Amniotic epithelial cell (primary cell): Measurements from ENCODE around the gene TNS1.

Experiments used
- DNase-seq: peaks from one replicate; pipeline ENCODE4 v3.0.0-alpha.2; 2010; ENCODE audit warnings: low read depth

Gene TNS1

DNA sequence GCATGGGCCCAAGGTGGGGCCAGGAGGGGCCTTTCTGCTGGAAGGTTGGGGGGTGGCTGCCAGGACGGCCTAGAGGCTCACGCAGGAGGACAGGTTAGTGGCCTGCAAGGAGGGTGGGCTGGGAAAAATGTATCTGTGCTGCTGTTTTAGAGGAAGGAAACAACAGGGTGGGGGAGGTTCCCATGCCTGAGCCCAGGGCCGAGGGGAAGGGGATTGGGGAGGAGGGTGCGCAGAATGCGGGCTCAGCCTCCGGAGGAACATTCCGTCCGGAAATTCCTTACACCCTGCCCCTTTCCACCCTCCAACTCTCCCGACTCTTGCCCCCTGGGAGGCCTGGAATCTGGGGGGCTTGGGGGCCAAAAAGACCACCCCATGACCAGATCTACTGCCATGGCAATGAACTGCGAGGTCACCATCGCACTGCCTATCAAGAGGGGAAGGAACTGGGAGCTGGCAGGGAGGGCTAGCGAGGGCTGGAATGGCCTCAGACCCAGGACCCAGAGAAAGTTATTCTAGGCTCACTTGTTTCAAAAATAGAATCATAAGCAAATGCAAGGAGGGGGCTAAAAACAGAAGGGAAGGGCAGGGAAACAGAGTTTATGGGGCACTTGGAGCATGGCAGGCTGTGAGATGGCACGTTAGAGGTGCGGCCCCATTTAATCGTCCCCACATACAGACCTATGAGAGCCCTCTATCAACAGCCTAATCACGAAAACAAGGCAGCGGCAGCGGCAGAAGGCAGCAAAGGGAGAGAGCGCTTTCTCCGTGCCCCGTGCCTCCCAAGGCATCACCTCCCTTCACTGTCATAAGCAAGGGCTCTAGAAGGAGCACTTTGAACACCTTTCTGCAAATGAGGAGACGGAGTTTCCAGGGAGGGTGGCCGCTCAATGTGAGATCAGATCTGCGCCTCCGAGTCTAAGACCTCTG, 90.4 kb downstream of the TNS1 start:
- DNase-seq, result no peak

DNA sequence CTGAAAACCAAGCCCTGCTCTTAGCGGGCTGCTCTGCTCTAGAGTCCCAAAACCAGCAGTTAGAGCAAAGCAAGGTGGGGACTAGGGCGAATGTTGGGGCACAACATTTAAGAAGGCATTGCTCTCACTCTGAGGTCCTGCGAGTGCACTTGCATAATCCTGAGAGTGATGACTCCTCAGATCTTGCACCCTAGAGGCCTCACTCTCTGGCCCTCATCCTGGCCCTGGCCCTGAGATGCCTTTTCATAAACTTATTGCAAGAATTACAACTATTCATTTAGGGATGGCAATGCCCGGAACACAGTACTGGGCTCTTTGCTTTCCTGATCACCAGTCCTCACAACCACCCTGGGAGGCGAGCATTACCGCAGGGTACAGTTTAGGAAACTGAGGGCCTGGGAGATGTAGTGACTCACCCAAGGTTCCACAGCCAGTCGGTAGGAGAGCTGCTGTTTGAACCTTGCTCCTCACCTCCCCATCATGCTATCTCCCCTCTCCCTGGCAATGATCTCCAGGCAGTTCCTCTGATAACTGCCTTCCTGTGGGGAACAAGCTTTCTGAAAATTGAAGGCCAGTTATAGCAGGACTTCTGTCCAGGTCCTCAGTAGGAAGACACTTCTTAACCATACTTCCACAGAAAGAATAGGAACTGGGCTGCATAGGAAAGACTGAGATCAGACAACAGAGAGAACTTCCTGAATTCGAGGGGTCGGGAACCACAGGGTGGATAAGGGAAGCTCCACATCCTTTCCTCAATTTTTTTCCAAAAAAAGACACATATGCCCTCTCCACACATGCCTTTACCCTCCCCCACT, 91.3 kb downstream of the TNS1 start:
- DNase-seq, result peak; percentile 59

DNA sequence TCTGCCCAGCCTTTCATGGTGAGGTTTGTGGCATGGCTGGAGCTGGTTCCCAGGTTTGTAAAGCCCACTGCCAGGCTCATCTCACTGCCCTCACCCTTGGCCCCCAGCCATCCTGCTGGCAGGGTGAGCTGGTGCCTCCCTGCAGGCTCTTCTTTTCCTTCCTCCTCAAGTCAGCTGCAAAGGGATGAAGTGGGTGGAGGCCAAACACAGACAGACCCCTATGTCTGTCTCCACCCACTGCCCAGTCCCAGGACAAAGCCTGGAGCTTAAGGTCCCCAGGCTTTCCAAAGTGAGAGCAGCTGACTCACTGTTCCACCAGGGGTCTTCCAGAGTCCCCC, 92.0 kb downstream of the TNS1 start:
- no peak for DNase-seq

DNA sequence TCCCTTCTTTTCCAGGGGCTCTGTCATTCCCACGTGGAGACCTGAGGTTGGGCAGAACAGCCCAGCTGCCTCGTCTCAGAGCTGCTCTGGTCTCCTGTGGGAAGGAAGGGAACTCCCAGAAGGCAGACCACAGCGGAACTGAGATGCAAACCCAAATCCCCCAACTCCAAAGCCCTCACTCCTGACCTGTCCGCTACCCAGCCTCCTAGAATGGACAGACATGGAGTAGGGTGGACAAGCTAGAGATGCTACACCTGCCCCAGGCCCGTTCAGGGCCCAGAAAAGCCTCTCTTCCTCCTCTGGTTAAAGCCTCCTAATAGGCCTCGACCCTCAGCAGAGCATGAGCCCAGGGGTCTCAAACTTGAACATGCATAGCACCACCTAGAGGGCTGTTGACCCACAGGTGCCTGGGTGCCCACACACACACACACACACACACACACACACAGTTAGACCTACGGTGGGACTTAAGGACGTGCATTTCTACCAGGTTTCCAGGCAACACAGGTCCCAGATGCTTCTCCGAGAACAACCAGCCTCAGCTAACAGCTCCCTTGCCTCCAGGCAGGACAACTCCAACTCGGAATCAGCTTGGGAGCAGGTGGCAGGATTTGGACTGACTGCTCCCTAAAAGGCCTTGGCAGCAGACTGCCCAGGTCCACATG, 93.5 kb downstream of the TNS1 start:
- no peak for DNase-seq

DNA sequence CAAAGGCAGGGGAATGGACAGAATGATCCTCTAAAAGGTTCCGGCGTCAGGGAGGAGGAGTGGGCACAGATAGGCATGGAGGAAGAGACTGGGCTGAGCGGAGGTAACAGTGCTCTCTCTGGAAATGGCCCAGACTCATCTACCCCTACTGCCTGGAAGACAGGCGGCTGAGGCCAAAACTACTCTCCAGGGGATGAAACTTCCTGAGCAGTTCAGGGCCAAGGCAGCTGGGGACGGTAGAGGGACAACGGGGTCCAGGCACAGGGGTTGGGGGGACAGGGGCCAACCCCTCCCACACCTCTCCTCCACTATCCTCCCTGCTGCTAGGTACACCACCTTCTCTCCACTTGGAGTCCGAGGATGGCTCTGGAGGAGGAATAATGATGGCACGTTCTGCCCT, 94.3 kb downstream of the TNS1 start:
- DNase-seq, result no peak

DNA sequence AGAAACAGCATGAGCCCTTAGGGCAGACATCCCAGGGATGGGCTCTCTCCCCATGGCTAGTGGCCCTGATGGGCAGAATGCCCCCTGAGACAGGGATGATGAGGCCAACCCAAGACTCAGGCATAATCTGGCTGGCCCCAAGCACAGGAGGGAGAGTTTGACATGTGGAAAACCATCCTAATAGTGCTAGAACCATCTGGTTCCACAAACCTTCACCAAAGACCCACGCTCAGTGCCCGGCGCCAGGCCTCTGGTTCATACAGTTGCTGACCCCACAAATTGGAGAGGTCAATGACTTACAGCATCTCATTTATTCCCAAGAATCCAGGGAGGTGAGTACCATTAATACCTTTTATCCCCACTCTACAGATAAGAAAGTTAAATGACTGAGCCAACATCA, 95.5 kb downstream of the TNS1 start:
- DNase-seq, result no peak

DNA sequence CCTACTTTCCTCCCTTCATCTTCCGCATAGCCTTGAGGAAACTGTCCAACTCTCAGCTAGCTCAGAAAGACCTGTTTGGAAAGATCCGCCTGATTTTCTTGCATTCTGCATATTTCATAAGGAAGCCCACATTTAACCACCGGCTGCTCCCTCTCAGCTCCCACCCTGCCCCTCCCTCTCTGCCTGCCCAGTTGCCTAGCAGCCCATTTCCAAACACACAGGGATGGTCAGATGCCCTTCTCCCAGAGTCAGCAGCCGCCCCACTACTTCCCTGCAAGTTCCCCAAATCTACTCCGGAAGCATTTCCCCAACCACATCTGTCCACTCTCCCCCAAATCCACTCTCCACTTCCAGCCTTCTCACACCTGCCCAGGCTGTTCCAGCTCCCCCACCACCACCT, 96.0 kb downstream of the TNS1 start:
- no peak for DNase-seq

DNA sequence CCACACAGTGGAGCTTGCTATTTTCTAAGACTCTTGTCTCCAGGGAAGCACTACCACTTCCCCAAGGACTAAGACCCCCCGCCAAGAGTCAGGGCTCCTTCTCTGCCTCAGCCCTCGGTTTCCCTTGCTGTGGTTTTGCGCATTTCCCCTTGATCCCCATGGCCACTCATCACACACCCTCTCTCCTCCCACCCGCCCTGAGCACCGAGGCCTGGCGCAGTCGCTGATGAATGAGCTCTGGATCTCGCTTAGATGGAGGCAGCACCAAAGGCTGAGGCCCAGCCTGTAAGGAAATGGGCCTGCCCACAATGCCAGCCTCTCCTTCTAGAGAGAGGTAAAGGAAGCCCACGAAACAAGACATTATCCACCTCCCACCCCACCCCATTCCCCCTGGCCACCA, 96.9 kb downstream of the TNS1 start:
- DNase-seq, result no peak

DNA sequence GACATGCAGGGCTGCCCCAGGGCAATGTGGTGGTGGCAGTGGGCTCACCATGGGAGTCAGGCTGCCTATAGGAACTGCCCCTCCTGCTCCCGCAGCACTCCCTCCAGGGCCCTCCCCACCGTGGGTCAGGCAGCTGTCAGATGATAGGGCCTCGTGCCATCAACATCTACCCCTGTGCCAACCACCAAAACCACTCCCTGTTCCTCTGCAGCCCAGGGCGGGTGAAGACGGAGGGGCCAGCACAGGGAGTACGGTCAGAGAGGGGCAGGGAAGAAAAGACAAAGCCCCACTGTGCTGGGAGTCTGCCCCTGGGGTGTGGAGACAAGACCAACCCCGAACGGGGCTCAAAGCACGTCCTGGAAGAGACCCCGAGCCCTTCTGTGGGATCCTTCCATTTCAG, 97.4 kb downstream of the TNS1 start:
- no peak for DNase-seq

DNA sequence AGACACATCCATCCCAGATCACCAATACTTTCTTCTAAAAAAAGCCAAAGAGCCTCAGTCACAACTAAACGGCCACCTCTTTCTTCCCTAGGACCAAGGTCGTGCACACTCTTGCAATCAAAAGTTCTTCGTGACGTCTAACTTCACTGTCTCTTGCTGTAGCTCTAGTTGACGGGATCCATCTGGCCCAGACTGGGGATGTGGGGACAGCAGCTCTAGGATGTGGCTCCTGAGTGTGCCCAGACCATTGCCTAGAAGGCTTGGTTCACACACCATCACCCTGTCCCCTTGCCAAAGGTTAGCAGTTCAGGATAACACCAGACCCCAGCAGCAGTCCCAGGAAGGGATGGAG, 98.2 kb downstream of the TNS1 start:
- no peak for DNase-seq

DNA sequence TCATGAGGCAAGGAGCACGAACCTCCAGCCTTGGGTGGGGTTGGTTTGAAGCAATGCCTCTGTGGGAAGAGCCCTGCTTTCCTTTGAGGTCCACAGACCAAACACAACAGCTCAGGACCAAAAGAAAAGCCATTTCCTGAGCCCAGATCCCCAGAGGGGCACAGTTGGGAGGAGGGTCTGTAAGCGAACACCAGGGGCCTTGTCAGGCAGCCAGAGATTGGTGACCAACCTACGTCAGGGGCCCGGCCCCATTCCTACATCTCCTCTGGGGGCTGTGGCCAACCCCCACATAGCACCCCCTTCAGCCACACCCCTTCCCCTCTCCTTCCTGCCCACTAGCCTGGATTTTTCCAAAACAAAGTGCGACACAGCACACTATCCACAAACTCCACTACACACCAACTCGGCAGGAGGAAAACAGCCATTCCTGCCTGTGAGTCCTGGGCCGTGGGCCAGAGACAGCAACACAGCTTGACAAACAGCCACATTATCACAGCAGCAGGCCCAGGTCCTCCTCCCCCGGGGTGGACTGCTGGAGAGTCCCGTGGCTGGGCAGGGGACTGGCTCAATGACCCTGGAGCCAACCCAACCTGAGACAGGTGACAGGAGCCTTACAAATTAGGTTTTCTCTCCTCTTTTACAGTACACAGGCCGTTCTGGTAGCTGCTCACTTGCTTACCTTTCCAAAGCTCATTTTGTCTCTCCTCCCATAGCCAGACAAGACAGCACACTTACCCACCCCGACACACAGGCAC, 98.8 kb downstream of the TNS1 start:
- DNase-seq, result peak; percentile 21

DNA sequence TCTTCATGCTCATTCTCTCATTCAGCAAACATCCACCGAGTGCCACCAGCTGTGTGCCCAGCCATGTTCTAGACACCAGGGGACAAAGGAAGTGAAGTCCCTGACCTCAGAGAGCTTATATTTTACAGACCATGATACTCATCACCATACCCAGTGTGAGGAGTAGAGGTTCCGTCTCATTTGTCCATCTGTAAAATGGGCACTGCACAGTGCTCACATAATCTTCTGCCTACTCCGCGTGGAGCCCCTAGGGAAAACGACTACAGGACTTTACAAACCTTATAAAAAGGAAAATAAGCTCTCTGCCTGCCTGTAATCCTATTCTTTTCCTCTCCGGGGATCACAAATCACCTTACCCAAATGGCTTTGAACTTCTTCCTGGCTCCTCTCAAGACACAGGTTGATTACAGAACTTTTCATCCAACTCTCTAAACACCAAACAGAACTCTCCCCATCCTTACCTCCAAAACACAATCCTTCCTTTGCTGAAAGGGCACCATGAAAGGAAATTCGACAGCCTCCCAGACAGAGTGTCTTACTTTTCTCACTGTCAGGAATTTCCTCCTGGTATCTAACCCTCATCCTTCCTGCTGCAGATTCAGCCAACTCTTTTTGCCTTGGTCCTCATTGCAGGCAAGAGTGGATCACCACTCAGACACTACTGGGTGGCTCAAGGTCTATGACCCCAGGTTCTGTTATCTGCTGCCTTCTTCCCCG, 99.5 kb downstream of the TNS1 start:
- DNase-seq, result no peak

DNA sequence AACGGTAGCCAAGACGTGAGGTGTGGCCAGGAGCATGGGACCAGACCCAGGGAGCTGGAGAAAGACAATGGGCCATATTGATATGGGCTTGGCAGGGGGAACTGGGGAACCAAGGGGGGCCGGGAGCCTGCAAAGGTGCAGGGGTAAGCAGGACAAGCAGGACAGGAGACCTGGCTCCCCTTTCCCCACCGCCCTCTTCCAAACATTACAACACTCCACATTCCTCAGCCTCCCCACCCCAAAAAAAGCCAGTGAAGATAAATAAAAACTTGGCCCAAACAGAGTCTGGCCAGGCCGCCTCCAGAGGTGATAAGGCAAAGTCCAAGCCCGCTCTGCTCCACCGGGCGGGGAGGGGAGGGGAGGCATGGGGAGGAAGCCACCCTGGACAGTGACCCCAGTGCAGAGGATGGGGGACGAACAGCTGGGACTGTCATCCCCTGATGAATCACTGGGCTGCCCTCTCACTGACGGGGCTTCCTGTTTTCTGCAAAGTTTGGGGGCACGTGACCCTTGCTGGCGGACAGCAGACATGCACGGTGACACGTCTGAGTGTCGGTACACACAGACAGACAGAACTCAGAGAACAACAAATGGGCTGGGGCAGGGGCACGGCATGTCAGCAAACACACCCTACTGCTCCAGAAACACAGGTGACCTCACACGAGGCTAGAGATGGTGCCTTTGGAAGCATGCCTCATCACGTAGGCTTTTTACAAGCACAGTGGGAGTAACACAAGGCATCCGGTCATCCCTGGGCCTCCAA, 100.2 kb downstream of the TNS1 start:
- DNase-seq, result peak; percentile 59

DNA sequence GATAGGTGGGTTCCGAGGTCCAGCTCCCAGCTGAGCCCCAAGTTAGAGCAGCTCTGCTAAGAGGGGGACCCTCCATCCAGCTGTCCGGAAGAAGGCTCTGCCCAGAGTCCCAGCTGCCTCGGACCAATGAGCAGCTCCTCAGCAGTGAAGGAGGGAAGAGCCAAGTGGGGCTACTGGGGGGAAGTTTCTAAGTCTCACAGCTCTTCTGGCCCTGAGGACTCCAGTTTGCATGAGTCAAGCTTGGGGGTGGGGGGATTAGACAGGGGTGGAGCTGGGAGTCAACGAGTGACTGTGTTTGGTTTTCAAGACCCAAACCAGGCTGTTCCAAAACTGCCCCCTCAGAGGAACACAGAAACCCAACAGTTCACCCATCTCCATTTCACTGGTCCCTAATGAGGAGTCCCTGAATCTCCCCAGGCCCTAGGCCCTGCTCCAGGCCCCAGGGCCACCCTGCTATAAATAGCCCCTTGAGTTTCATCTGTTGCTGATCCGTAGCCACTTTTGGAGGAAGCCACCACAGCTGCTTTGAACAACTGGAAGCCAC, 100.9 kb downstream of the TNS1 start:
- DNase-seq, result peak; percentile 42

DNA sequence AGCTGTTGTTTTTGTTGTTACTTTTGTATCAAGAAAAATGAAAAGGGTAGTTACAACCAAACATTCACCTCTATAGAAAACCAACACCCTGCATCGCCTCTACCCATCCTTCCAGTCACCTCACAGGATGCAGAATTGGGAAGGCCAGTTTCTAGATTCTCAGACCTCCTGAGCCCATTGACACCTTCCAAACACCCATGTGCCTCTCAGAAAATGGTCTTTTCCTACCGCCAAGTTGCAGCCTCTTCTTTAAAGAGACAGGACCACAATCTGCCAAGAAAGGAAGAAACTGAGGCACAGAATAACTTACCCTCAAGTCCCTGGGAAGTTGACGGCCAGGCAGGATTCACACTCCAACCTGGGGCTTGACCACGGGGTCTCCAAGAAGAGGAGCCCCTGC, 101.4 kb downstream of the TNS1 start:
- DNase-seq, result no peak

DNA sequence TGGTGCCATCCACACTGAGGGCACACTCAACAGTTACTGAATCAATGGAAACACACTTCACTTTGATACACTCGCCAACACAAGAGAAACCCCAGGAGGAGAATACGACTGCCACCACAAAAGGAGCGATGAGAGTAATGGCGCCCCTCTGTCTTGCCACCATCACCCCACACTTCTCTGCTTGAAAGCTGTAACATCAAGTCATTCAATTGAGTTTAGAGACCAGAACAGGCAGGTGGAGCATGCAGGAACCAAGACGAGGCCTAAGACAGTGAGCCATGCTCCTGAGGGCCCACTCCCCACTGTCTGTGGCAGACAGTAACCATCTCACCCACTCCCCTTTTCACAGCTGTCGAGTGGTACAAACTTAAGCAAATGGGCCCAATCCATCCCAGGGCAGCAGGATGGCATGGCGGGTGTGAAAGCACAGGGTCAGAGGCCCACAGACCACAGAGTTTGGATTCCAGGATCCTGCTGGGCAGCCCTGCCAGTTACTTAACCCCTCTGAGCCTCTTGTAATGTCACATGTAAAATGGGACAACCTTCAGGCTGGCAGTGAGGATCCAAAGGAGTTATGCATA, 101.9 kb downstream of the TNS1 start:
- DNase-seq, result no peak

DNA sequence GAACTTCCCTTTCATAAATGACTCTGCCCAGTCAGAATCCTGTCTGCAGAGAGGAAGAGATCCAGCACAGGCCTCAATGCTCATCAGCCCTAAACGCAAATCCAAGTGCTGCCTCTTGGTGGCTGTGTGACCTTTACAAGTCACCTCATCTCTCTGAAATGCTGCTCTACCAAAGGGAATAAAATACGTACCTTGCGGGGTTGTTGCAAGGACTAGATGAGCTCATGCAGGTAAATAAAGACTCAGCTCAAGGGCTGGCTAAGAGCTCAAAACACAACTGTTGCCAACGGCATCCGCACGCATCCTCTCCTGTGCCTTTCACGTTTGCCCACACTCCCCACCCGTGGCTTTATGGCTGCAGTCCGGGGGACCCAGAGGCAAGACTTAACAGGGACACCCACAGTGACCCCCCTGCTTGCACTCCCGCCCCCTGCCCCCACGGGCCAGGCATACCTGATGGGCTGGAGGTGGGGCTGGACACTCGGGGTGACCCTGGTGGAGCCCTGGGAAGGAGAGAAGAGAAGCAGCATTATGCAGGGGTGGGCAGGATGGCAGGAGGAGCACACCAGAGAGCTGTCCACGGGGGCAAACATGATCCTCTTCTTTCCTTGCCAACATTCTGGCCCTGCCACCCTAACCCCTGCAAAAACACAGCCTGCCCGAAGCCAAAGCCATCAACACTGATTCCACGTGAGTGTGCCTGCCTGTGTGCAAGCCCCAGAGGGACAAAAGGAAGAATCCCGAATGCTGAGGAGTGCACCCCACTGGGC, 102.6 kb downstream of the TNS1 start:
- no peak for DNase-seq

DNA sequence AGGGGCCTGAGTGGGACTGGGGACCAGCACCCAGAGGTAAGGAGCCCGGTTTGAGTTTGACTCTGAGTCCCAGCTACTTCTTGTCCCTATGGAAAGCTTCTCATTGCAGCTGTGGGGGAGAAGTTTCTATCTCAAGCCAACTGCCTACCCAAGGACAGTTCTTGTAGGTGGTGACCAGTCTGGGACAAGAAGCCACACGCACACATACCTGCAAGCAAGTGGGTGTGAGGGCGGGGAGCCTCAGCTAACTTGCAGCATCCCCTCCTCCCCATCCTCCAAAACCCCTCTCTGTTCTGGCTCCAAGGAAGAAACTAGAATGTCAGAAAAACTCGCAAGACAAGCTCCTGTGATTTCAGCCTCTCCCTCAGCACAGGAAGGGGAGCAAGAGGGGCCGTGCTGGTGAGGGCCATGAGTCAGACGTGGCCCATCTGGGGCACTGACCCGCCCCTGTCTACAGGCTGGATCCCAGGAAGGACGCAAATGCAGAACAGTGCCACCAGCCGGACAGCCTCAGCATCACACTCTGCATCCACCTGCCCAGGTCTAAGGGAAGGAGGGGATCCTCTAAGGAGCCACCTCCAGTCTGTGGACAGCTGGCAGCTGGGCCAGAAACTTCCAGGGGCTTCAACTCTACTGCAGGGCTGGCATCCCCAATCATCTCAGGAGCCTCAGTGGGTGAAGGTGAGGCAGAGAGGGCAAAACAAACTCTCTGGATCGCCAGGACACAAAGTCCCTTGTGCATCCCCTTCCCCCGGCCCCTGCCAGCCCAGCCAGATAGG, 103.4 kb downstream of the TNS1 start:
- DNase-seq, result peak; percentile 82
